Measurements from ENCODE around the gene RAB44. TPM values are rescaled to one million over a fixed set of nuclear protein-coding genes. Genes with fewer than 3 reads are reported as not detected.

RAB44 gene
- total RNA-seq, 1 experiment from 2014 or later = not detected

- Histone ChIP-seq H3K36me3 (ENCODE audit: control insufficient read depth, insufficient read depth, low read length) (no peaks in the 10 kb centered on the region), H3K27me3 (replicated peaks; ENCODE audit: control insufficient read depth, insufficient read depth, low read length) (no peaks in the 10 kb centered on the region), H3K4me3 (ENCODE audit: low read depth, low read length) (no peak overlapping the region), H3K4me1 (no peaks in the 10 kb centered on the region), H3K9me3 (no peaks in the 10 kb centered on the region)
- POLR2A ChIA-PET = no interaction called here
- no peaks in the 10 kb centered on the region for H3K9me3 Mint-ChIP-seq (ENCODE audit: unreplicated experiment)
- H3K4me1 Mint-ChIP-seq (ENCODE audit: low read depth, unreplicated experiment) = no peaks in the 10 kb centered on the region
- no peak overlapping the region for H3K4me3 Mint-ChIP-seq (ENCODE audit: unreplicated experiment)
- BruUV-seq (replicated peaks) = no TSS peak
- CTCF ChIA-PET = no interaction called here
- intact Hi-C loops (cut with micrococcal nuclease; ENCODE audit: unreplicated experiment) = no loop called here
- H3K27me3 Mint-ChIP-seq (ENCODE audit: insufficient read depth, unreplicated experiment) = no peaks in the 10 kb centered on the region
- no peak overlapping the region for H3K27ac Mint-ChIP-seq (ENCODE audit: unreplicated experiment)
- no peak for TF ChIP-seq CTCF (IDR thresholded peaks at IDR 0.05; ENCODE audit: insufficient read depth in 1 of 2, low read depth in 1 of 2, low read length in 1 of 2, severe bottlenecking in 1 of 2, unreplicated experiment in 1 of 2)
- no peak for DNase-seq
- H3K36me3 Mint-ChIP-seq (ENCODE audit: insufficient read depth, unreplicated experiment) = no peaks in the 10 kb centered on the region
Measured at GRCh38 chr6:36735110-36736071, 37.8 kb downstream of the RAB44 start.

- BruUV-seq (replicated peaks) = no TSS peak
- Histone ChIP-seq H3K9me3 (no peaks in the 10 kb centered on the region), H3K27me3 (replicated peaks; ENCODE audit: control insufficient read depth, insufficient read depth, low read length) (no peaks in the 10 kb centered on the region), H3K4me1 (no peaks in the 10 kb centered on the region), H3K4me3 (ENCODE audit: low read depth, low read length) (no peak overlapping the region), H3K36me3 (ENCODE audit: control insufficient read depth, insufficient read depth, low read length) (no peaks in the 10 kb centered on the region)
- no peaks in the 10 kb centered on the region for H3K9me3 Mint-ChIP-seq (ENCODE audit: unreplicated experiment)
- no peaks in the 10 kb centered on the region for H3K4me1 Mint-ChIP-seq (ENCODE audit: low read depth, unreplicated experiment)
- CTCF ChIA-PET = no interaction called here
- H3K36me3 Mint-ChIP-seq (ENCODE audit: insufficient read depth, unreplicated experiment) = no peaks in the 10 kb centered on the region
- TF ChIP-seq CTCF (IDR thresholded peaks at IDR 0.05; ENCODE audit: insufficient read depth in 1 of 2, low read depth in 1 of 2, low read length in 1 of 2, severe bottlenecking in 1 of 2, unreplicated experiment in 1 of 2) = no peak
- intact Hi-C loops (cut with micrococcal nuclease; ENCODE audit: unreplicated experiment) = no loop called here
- no peak overlapping the region for H3K4me3 Mint-ChIP-seq (ENCODE audit: unreplicated experiment)
- no peaks in the 10 kb centered on the region for H3K27me3 Mint-ChIP-seq (ENCODE audit: insufficient read depth, unreplicated experiment)
- no peak overlapping the region for H3K27ac Mint-ChIP-seq (ENCODE audit: unreplicated experiment)
- DNase-seq = no peak
- POLR2A ChIA-PET = no interaction called here
Measured at GRCh38 chr6:36737043-36737785, 39.6 kb downstream of the RAB44 start.

GRCh38 chr6:36738108-36738507, 40.5 kb downstream of the RAB44 start:
- Mint-ChIP-seq H3K4me3 (ENCODE audit: unreplicated experiment) (no peak overlapping the region), H3K9me3 (ENCODE audit: unreplicated experiment) (no peaks in the 10 kb centered on the region), H3K27me3 (ENCODE audit: insufficient read depth, unreplicated experiment) (no peaks in the 10 kb centered on the region), H3K4me1 (ENCODE audit: low read depth, unreplicated experiment) (peaks cover 8% of the 10 kb centered on the region), H3K36me3 (ENCODE audit: insufficient read depth, unreplicated experiment) (no peaks in the 10 kb centered on the region), H3K27ac (ENCODE audit: unreplicated experiment) (no peak overlapping the region)
- Histone ChIP-seq H3K36me3 (ENCODE audit: control insufficient read depth, insufficient read depth, low read length) (no peaks in the 10 kb centered on the region), H3K4me3 (ENCODE audit: low read depth, low read length) (no peak overlapping the region), H3K9me3 (no peaks in the 10 kb centered on the region), H3K4me1 (peaks cover 6% of the 10 kb centered on the region), H3K27me3 (replicated peaks; ENCODE audit: control insufficient read depth, insufficient read depth, low read length) (no peaks in the 10 kb centered on the region)
- no peak for TF ChIP-seq CTCF (IDR thresholded peaks at IDR 0.05; ENCODE audit: insufficient read depth in 1 of 2, low read depth in 1 of 2, low read length in 1 of 2, severe bottlenecking in 1 of 2, unreplicated experiment in 1 of 2)
- intact Hi-C loops (cut with micrococcal nuclease; ENCODE audit: unreplicated experiment) = no loop called here
- BruUV-seq (replicated peaks) = no TSS peak
- CTCF ChIA-PET = no interaction called here
- POLR2A ChIA-PET = no interaction called here
- no peak for DNase-seq
